Panc1 (cell line): ENCODE data around the gene LAMA5. TPM values are rescaled to one million over a fixed set of nuclear protein-coding genes. Genes with fewer than 3 reads are reported as not detected.

Experiments used
- ATAC-seq: fragments of 200-7000 bp; cut with Tn5 transposase; 2 replicates; pipeline ENCODE4 v1.9.1; 2020; ENCODE audit warnings: mild to moderate bottlenecking, moderate library complexity
- BruUV-seq: library from RNA; stranded (reverse); fragments of 400-500 nt; replicated peaks from 2 replicates; lab custom pipeline; 2021; lab: Mats Ljungman, UMichigan
- CTCF ChIA-PET: fragments of 300-600 bp; sonication (Branson Sonifier 250); formaldehyde crosslinking; loops from one replicate; lab custom pipeline; 2022; ENCODE audit warnings: antibody characterized with exemption; lab: Charles Lee
- POLR2A ChIA-PET: fragments of 300-600 bp; sonication (Branson Sonifier 250); formaldehyde crosslinking; loops from one replicate; lab custom pipeline; 2022; ENCODE audit warnings: antibody characterized with exemption; lab: Charles Lee
- DNase-seq: peaks from one replicate; pipeline ENCODE4 v3.0.0-alpha.2; 2010; ENCODE audit warnings: low read depth, low spot score
- H3K27ac ChIP-seq: 2 replicates; pipeline ENCODE4 v1.5.1; 2011; ENCODE audit warnings: mild to moderate bottlenecking, low read length, inconsistent platforms
- H3K27me3 ChIP-seq: fragments of 200-500 bp; sonication (Bioruptor generic); 2 replicates; pipeline ENCODE4 v1.6.0; 2014; ENCODE audit warnings: low read length, inconsistent platforms; ENCODE audit not compliant: control insufficient read depth, insufficient read depth
- H3K36me3 ChIP-seq: fragments of 200-500 bp; sonication (Bioruptor generic); 2 replicates; pipeline ENCODE4 v1.5.1; 2014; ENCODE audit warnings: inconsistent platforms, mild to moderate bottlenecking, low read length, moderate library complexity; ENCODE audit not compliant: control insufficient read depth, insufficient read depth
- H3K4me1 ChIP-seq: 2 replicates; pipeline ENCODE4 v1.5.1; 2011; ENCODE audit warnings: inconsistent platforms, mild to moderate bottlenecking, low read length, moderate library complexity; ENCODE audit not compliant: control insufficient read depth, insufficient read depth
- H3K4me3 ChIP-seq, 2 experiments: 2 replicates each; pipeline ENCODE4 v1.5.1; 2011 to 2012; ENCODE audit warnings: low read depth in 2 of 2, low read length in 2 of 2, mild to moderate bottlenecking in 2 of 2, inconsistent platforms in 1 of 2, moderate library complexity in 1 of 2
- H3K9me3 ChIP-seq: fragments of 200-500 bp; sonication (Bioruptor generic); 2 replicates; pipeline ENCODE4 v1.5.1; 2014; ENCODE audit warnings: low read depth, mild to moderate bottlenecking, inconsistent platforms, low read length, moderate library complexity; ENCODE audit not compliant: control insufficient read depth, insufficient read depth
- POLR2AphosphoS5 ChIP-seq: IDR thresholded peaks from 2 replicates; pipeline ENCODE4 v1.6.1; 2012; ENCODE audit warnings: mild to moderate bottlenecking, low read depth, low read length, moderate library complexity
- SIN3A ChIP-seq: IDR thresholded peaks from 2 replicates; pipeline ENCODE4 v1.6.1; 2012; ENCODE audit warnings: low read depth, mild to moderate bottlenecking, low read length, moderate library complexity, borderline replicate concordance; ENCODE audit not compliant: insufficient read depth
- TCF7L2 ChIP-seq: IDR thresholded peaks from 2 replicates; pipeline ENCODE4 v1.6.1; 2011; ENCODE audit warnings: mild to moderate bottlenecking, low read depth, low read length, inconsistent platforms
- in situ Hi-C: cut with HindIII; loops from 2 replicates; pipeline ENCODE4 v1.10.0; 2016; ENCODE audit warnings: low sequenced_read_pairs, low pct_unique_long_range_greater_than_20kb
- intact Hi-C: fragments of 100-400 bp; cut with micrococcal nuclease; formaldehyde crosslinking; loops from one replicate; pipeline ENCODE4 v1.10.0; 2022; ENCODE audit not compliant: unreplicated experiment
- total RNA-seq: library from RNA; stranded (reverse); gene quantifications from one replicate; pipeline ENCODE4 v1.2.1, GENCODE V29; 2021; ENCODE audit not compliant: unreplicated experiment
- TF ChIP-seq, protein P1 (sequence below), 2 experiments: IDR thresholded peaks; 2 replicates each; pipeline ENCODE4 v1.6.1; 2011 to 2012; ENCODE audit warnings: low read depth in 2 of 2, control low read depth in 1 of 2, low read length in 1 of 2, mild to moderate bottlenecking in 1 of 2, moderate library complexity in 1 of 2; ENCODE audit not compliant: insufficient read depth in 1 of 2
- TF ChIP-seq, protein P2 (sequence below): fragments of 450-650 bp; IDR thresholded peaks from 2 replicates; pipeline ENCODE4 v1.5.1; 2017; ENCODE audit warnings: mild to moderate bottlenecking

The LAMA5 gene
- total RNA-seq, 1 experiment from 2014 or later, result 497 TPM

DNA sequence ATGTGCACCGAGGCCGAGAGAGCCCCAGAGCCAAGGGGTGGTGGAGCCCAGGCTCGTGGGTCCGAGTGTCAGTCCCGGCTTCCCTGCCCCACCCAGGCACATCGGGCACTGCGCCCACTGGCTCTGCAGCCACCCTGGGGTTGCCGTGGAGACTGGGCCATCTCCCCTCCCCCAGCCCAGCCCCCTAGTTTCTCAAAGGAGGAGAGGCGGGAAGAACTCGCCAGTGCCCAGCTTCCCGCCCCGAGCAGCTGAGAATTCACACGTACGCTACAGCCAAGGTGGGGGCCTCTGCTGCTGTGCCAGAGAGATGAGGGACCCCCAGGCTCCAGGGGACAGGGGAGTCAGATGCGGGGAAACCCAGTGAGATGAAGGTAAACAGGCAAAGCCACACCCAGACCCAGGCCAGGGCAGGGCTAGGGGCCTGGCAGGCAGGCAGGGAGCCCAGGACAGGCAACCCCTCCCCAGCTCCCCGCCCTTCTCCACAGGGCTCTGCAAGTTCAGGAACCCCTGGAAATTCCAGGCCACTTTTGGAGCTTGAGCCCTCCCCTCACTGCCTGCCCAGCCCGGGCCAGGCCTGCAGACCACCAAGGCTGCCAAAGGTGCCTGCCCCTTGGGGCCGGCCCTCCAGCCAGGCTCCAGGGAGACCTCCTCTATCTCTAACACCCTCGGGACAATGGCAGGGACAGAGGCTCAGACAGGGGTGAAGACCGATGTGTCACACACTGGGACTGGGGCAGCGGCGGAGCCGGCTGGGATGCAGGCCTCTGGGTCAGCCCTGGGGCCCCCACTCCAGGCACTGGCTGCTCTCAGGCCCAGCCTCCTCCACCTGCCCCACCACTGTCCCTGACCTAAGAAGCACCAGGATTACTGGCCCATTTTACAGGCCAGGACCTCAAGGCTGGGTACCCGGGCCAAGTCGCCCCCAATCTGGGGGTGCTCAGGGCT, 6.0 kb downstream of the LAMA5 start:
- TF ChIP-seq SIN3A (peak; percentile 85; the same call in 1 of the 2 replicates), POLR2AphosphoS5 (no peak)
- ChIA-PET POLR2A (interaction anchor here (0.6 kb wide), 2 partner anchors 9 to 55 kb away, joined by 4 to 5 read pairs; no protein-coding TSS in a partner anchor), CTCF (interaction anchor here (0.5 to 0.6 kb wide), 2 partner anchors 22 to 23 kb away, joined by 3 to 4 read pairs; no protein-coding TSS in a partner anchor)
- no peak for DNase-seq
- Histone ChIP-seq H3K36me3 (no peaks in the 10 kb centered on the region), H3K4me1 (peaks cover 84% of the 10 kb centered on the region), H3K4me3 (peak overlapping the region in 1 of 2 experiments; percentile 8; a peak in 1 of 4 replicates), H3K27me3 (no peaks in the 10 kb centered on the region), H3K9me3 (no peaks in the 10 kb centered on the region), H3K27ac (peak overlapping the region; percentile 88)
- in situ Hi-C loops, result no loop called here
- intact Hi-C loops, result no loop called here
- BruUV-seq, result no TSS peak
- ATAC-seq, result peak; percentile 37

DNA sequence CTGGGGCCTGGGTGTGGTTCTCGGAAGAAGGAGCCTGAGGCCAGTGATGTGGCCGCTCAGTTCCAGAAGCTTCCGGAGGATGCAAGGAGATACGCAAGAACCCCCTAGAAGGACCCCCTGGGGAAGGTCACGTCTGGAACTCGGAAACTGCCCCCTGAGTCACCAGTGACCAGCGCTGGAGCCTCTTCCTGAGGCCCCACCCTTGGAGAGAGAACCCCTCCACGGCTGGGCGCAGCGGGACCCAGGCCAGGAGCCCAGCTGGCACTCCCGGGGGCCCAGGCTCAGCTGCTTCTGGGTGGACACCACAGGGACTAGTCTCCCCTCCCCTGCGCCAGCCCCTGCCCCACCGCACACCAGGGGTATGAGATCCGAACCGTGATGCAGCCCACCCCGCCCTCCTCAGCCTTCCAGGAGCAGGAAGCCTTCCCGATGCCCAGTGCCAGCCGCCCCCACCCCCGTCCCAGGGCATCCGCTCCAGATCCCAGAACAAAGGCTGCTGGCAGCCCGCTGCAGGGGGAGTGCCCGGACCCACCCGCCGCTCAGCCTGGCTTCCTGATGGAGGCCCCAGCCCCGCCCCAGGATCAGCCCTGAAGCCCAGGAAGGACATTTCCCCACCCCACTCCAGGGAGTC, 7.5 kb downstream of the LAMA5 start:
- Histone ChIP-seq H3K36me3 (no peaks in the 10 kb centered on the region), H3K4me3 (peak overlapping the region in 1 of 2 experiments; percentile 23; a peak in 1 of 4 replicates), H3K9me3 (no peaks in the 10 kb centered on the region), H3K4me1 (peaks cover 92% of the 10 kb centered on the region), H3K27ac (peak overlapping the region; percentile 93), H3K27me3 (no peaks in the 10 kb centered on the region)
- no TSS peak for BruUV-seq
- intact Hi-C loops (no loop called here), in situ Hi-C loops (no loop called here)
- peak; percentile 2; the same call in 1 of the 2 replicates for ATAC-seq
- ChIA-PET CTCF (no interaction called here), POLR2A (interaction anchor here (0.8 kb wide), 1 partner anchor 19 kb away, joined by 4 read pairs; no protein-coding TSS in a partner anchor)
- peak; percentile 77 for DNase-seq
- TF ChIP-seq SIN3A (no peak), TCF7L2 (no peak), POLR2AphosphoS5 (no peak; the same call in 1 of the 2 replicates)
- TF ChIP-seq, protein P1, sequence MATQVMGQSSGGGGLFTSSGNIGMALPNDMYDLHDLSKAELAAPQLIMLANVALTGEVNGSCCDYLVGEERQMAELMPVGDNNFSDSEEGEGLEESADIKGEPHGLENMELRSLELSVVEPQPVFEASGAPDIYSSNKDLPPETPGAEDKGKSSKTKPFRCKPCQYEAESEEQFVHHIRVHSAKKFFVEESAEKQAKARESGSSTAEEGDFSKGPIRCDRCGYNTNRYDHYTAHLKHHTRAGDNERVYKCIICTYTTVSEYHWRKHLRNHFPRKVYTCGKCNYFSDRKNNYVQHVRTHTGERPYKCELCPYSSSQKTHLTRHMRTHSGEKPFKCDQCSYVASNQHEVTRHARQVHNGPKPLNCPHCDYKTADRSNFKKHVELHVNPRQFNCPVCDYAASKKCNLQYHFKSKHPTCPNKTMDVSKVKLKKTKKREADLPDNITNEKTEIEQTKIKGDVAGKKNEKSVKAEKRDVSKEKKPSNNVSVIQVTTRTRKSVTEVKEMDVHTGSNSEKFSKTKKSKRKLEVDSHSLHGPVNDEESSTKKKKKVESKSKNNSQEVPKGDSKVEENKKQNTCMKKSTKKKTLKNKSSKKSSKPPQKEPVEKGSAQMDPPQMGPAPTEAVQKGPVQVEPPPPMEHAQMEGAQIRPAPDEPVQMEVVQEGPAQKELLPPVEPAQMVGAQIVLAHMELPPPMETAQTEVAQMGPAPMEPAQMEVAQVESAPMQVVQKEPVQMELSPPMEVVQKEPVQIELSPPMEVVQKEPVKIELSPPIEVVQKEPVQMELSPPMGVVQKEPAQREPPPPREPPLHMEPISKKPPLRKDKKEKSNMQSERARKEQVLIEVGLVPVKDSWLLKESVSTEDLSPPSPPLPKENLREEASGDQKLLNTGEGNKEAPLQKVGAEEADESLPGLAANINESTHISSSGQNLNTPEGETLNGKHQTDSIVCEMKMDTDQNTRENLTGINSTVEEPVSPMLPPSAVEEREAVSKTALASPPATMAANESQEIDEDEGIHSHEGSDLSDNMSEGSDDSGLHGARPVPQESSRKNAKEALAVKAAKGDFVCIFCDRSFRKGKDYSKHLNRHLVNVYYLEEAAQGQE (IDR thresholded peaks at IDR 0.05; ENCODE audit: insufficient read depth in 1 of 2, low read depth in 2 of 2, low read length in 1 of 2), result no peak
- TF ChIP-seq, protein P2, sequence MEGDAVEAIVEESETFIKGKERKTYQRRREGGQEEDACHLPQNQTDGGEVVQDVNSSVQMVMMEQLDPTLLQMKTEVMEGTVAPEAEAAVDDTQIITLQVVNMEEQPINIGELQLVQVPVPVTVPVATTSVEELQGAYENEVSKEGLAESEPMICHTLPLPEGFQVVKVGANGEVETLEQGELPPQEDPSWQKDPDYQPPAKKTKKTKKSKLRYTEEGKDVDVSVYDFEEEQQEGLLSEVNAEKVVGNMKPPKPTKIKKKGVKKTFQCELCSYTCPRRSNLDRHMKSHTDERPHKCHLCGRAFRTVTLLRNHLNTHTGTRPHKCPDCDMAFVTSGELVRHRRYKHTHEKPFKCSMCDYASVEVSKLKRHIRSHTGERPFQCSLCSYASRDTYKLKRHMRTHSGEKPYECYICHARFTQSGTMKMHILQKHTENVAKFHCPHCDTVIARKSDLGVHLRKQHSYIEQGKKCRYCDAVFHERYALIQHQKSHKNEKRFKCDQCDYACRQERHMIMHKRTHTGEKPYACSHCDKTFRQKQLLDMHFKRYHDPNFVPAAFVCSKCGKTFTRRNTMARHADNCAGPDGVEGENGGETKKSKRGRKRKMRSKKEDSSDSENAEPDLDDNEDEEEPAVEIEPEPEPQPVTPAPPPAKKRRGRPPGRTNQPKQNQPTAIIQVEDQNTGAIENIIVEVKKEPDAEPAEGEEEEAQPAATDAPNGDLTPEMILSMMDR, result no peak
